IPS-NIHi11 (cell line): ENCODE data around the gene NPC1.
A peak's percentile ranks its signal among the peaks of the same experiment; 100 is the strongest.
"Not testable (repeated sequence)": the region's sequence is repeated elsewhere in the genome, so short reads cannot be mapped to it uniquely, and the experiment has no call there.

Experiments used
- DNase-seq: peaks from one replicate; pipeline ENCODE4 v3.0.0; 2012; ENCODE audit warnings: mixed read lengths, low spot score

The NPC1 gene

DNA sequence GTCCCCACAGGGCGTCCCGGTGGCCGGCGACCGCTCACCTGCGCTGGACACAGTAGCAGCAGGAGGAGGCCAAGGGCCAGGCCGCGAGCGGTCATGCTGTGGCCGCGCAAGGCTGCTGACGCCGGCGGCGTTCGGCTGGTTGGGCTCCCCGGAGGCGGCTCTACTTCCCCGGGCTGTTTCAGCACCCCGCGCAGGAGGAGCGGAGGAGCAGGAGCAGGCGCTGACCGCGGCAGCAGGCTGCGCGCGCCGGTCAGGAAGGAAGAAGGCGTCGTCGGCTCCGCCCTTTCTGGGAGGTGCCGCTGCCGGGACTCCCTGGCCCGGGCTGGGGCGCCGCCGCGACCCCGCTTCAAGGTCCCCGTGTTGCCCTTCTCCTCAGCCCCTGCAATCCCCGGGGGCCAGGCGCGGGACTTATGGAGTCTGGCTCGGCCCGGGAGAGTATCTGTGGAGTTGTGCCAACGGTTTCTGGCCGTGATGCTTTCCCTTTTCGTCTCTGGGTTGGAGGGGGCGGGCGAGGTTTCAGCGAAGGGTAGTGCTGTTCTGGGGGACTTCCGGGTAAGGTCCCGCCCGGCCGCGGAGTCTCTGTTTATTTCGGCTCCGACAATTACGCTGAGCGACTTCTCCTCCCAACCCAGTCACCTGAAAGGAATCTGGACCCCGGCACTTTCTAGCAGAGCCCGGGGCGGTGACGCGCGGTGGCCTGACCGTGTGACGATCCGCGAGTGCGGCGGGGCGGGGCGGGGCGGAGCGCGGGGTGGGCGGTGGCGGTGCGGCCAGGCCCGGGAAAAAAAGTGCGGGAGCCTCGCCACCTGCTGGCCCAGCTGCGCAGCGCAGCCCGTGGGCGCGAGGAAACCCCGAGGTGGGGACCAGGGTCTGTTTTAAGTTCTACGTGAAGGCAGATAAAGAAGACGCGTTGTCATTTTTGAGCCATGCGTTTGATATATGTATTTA lies at the start of gene NPC1:
Gene NPC1, minus strand, starts transcription at position 258 of the 948 bp plus-strand sequence. Its CDS starts 163 bp downstream, at position 95.
- DNase-seq, result peak; percentile 94

DNA sequence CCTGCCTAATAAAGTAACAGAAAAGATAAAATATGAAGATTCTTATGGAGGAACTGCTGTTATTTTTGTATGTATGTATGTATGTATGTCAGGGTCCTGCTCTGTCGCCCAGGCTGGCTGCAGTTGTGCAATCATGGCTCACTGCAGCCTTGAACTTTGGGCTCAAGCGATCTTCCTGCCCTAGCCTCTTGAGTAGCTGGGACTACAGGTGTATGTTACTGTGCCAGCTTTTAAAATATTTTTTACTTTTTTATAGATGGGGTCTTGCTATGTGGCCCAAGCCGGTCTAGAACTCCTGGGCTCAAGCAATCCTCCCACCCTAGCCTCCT lies 49.7 kb upstream of the NPC1 start:
- DNase-seq, result no peak

- peak; percentile 42 for DNase-seq
Measured at GRCh38 chr18:23635283-23636070, 49.2 kb upstream of the NPC1 start.

DNA sequence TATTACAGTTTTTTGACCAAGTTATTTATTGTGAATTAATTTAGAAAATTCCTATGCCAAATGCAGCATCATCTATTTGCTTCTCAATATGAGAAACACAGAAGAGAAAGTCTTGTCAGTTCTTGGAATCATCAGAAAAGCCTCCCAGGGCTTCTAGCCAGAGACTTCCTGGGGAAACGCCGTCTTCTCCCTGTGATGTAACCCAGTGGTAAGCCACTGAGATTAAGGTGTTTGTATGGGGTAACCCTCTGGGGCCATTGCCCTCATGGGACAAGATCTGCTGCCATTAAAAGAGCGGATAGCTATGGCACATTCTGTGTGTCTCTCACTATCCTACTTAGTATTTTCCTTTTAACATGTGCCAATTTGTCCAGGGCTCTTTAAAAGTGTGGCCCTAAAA lies 48.4 kb upstream of the NPC1 start:
- no peak for DNase-seq

DNA sequence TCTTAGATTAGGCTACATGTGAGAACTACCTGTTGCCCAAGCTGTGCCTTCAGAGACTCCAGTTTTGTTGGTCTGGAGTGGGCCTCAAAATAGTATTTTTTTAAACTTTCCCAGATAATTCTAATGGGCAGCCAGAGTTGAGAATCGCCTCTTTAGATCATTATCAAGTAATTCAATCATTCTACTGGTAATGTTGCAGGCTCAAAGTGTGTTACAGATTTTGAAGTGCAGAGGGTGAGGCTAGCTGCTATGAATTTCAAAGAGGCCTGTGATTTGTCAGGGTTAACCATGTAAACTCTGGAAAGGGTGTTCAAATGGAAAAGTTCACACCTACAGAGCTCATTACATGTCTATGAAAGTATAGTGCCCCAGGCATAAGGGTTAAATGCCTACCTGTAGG lies 46.3 kb upstream of the NPC1 start:
- DNase-seq, result no peak

GRCh38 chr18:23631746-23632145 lies 45.4 kb upstream of the NPC1 start:
- DNase-seq, result peak; percentile 52

- DNase-seq, result no peak
Measured at GRCh38 chr18:23631312-23631711, 45.0 kb upstream of the NPC1 start.

- no peak for DNase-seq
Measured at GRCh38 chr18:23629444-23629946, 43.2 kb upstream of the NPC1 start.

GRCh38 chr18:23627970-23628369 lies 41.7 kb upstream of the NPC1 start:
- DNase-seq, result no peak

DNA sequence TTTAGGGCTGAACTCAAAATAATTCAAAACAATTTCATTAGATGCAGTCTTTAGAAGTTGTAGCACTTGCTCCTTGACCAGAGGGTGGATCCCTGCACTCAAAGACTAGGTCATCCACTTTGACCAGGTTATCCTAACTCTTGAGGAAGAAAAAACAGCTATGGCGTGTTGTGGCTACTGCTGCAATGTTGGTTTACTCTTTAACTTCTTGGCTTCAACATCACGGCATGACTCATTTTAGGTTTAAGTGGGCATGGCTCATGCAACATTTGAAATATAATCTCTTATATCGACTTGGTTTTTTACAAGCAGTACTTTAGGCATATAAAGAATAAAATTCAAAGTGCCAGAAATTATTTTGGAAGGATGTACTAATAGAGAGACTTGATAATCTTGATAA lies 41.0 kb upstream of the NPC1 start:
- DNase-seq, result no peak

DNA sequence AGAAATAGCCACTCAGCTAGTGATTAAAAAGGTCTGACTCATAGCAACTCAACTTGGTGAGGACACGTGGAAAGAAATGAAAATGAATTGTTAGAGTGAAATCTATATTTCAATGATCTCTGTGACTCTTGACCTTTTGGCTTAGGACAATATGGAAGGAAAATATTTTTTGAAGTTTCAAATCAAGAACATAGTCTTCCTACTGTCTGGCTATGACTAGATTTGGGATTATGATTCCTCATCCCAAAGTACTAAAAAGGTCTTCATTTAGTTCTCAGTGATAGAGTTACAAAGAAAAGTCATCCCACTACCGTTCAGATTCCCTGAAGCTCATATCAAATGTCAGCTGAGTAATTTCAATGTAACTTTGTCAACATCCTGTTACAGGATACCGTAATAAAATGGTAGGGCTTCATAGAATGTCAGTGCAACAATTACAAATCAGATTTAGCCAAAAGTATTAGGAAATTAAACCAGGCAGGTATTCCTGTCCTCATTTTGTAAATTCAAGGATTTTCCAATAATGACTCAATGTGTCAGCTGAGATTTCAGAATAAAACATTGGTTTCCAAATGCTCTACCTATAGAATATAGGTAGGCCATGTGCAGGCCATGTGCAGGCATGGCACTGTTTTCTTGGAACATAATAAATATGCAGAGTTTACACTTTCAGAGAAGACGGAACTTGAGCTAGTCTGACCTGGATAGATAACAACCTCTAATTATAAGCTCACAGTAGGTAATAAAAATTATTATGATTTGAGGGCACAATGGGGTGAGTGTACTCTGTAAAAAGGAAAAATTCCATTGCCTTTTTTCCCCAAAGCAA lies 40.4 kb upstream of the NPC1 start:
- DNase-seq, result no peak

GRCh38 chr18:23623040-23623439 lies 36.7 kb upstream of the NPC1 start:
- no peak for DNase-seq

GRCh38 chr18:23619388-23619881 lies 33.1 kb upstream of the NPC1 start:
- no peak for DNase-seq

DNA sequence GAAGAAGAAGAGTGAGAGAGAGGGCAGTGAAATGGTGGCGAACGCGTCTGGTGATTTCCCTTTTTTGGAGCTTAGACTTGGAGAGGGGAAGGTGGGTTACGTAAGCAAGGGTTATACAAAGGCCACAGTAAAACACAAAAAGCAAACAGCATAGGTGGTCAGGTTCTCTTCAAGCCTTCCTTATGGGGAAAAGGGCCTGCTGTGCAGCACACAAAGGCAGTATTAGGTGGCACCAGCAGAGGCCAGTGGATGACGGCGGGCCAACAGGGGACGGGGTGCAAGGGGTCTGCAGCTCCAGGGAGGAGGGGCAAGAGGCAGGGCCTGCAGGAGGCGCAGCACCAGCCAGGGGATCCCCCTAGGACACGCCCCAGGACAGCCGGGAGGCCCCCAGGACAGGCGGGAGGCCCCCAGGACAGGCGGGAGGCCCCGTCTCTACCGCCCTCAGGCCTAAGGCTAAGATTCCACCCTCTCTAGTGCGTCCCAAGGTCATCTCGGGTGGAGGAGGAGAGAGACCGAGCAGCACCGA lies 32.6 kb upstream of the NPC1 start:
- peak; percentile 77 for DNase-seq

GRCh38 chr18:23617412-23618014 lies 31.2 kb upstream of the NPC1 start:
- DNase-seq, result no peak

- DNase-seq, result no peak
Measured at GRCh38 chr18:23616258-23616657, 30.0 kb upstream of the NPC1 start.

DNA sequence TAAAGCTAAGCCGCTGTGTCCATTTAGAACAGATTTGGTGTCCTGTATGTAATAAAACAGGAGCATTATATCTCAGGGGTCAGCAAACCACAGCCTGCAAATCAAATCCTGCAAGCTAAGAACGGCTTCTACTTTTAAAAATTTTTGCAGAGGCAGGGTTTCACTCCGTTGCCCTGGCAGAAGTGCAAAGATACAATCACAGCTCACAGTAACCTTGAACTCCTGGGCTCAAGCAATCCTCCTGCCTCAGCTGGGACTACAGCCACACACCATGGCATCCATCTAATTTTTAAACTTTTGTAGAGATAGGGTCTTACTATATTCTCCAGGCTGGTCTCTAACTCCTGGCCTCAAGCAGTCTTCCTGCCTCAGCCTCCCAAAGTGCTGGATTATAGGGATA lies 28.6 kb upstream of the NPC1 start:
- DNase-seq, result no peak

DNA sequence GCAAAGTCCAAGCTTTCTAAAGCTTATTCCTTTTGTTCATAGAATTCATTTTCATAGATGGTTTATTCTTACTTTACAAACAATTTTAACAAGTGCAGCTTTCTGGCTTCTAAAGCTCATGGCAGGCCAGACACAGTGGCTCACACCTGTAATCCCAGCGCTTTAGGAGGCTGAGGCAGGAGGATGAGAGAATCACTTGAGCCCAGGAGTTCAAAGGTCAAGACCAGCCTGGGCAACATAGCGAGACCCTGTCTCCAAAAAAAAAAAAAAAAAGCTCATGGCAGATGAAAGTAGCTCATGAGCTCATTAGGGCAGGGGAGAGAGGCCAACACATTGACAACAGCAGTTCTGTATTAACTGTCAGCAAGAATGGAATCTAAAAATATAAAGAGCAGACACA lies 28.1 kb upstream of the NPC1 start:
- DNase-seq, result no peak

DNA sequence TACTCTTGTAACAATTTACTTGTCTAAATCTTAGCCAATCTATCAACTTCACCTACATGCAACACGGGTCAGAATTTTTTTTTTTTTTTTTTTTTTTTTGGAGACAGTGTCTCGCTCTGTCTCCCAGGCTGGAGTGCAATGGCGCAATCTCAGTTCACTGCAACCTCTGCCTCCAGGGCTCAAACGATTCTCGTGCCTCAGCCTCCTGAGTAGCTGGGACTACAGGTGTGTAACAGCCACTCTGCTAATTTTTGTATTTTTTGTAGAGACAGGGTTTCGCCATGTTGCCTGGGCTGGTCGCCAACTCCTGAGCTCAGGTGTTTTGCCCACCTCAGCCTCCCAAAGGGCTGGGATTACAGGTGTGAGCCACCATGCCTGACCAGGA lies 26.8 kb upstream of the NPC1 start:
- DNase-seq, result not testable (repeated sequence)

DNA sequence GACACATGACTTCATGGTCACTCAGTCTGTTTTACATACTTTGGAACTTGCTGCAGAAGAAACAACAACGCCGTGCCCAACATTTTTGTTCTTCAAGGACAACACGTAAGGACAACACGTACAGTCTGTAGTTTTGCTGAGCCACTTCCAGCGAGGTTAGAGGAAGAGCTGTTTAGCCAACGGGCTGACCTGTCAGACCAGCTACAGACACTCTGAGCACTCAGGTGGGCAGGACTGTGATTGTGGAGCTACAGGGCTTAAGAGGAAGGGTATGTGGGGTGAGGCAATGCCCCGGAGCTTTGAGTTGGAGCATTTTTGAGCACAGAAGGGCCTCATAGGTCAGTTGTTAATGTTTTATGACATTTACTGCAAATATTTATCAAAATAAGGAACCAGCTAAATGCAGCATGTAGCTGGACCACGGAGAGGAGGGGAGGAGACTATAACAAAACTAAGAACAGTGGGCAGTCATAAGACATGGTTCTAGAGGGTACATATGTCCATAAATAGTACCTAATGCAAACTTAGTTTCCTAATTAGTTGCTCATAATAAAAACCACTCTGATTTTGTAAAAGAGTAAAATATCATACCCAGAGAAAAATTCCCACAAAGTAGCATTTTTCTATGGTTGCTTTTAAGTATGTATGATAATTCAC lies 26.3 kb upstream of the NPC1 start:
- no peak for DNase-seq
